ENCODE measurements around the gene TMTC1.
"Not testable (repeated sequence)": the region's sequence is repeated elsewhere in the genome, so short reads cannot be mapped to it uniquely, and the experiment has no call there.

TMTC1 gene

DNA sequence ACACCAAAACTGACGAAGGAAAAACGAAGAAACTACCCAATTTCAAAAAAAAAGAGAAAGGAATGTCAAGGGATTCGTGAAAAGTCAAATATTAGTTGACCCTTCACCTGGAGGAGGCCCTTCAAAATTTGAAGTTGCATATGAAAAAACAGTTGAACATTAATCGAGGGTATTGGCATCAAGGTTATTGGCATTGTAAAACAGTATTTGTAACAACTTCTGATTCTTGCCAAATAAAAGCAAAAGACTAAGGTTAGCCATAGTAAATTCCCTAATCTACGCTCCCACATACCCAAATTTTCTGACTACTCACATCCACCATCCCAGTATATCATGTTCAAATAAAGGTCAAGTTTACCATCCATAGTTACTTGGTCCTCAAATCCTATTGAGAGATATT, 118.6 kb downstream of the TMTC1 start:
- no peak for DNase-seq (ENCODE audit: low read depth)

DNA sequence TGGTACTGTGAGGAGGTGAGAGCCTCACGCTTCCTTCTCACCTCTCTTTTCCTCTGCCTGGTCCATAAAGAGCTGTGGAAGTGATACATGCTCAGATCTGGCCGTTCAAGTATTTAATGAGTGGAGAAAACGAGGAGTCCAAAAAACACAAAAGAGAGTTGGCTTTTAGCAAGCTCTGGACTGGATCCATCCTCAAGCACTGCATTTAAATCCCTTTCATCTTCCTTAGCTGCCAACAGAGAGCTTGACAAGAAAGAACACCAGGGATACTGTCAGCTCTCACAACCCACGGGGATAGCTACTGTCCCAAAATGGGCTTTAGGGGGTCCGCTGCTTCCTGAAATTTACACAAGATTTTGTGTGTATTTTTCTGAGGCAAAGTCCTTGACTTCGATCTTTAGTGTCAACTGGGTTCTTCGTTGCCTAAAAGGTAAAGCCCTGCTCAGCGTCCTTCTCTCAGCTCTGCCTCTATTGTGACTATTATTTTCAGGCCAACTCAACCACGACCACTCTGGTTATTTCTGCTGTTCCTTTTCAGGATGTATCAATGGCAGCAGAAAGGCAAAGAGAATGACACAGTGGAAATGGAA, 120.9 kb downstream of the TMTC1 start:
- no peak for DNase-seq (ENCODE audit: low read depth)

DNA sequence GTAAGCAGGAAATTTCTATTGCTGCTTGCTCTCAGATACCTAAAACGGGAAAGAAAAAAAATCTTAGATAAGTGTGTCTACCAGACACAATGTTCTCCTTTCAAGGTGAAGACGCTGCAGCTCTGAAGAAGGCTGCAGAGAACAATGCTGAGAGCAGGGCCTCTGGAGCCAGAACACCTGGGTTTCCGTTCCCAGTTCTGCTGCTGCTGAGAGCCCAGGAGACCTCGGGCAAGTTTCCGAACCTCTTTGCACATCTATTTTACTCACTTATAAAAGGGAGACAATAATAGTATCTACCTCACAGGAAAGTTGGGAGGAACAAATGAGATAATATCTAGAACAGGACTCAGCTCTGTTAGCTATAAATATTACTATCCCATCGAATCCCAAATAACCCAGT, 122.9 kb downstream of the TMTC1 start:
- DNase-seq (ENCODE audit: low read depth) = no peak

DNA sequence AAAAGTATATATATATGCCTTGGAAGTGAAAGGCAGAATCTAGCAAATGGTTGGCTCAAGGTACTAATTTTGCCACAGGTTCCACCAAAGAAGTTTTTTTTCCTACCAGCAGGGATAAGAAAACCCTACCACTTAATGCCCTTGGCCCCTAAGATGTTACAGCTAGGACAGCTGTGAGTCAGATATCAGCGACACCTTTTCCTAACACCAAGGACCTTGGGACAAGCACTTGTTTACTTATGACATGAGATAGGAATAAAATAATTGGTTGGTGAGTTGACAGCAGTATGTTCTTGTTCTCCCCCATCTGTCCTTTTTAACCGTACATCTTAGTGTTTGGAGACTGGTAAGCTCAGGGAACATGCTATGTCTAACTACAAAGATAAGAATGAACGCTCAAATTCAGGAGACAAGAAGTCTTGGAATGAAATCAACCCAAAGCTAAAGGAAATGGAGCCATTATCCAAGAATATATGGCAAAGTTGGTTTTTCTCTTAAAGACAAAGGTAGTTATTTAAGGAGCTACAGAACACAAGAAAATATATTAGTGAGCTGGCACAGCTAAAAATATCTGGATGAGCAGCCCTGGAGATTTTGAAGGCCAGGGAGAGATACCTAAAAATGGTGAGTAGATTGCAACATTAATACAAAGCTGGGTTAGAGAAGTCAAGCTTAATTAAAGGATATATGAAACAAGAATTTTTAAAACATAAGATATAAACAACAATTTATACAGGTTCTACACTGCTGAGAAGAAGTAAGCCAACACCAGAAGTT, 126.8 kb downstream of the TMTC1 start:
- DNase-seq (ENCODE audit: low read depth) = no peak

DNA sequence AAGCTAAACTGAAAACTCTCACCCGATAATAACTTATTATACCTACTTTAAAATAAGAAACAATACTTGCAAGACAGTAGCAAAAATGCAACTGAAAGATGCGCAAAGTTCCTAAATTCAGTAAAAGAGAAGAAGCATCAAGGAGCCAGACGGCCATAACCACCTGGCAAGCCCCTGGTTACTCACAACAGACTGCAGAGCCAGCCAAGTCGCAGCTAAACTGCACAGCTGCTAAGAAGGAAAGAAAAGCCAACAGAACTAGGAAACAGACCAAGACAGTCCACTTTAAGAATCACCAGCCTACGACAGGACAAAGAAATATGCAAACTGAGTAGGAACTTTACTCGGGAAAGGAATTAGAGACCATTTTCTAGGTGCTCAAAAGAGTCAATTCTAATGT, 127.9 kb downstream of the TMTC1 start:
- DNase-seq (ENCODE audit: low read depth) = no peak

DNA sequence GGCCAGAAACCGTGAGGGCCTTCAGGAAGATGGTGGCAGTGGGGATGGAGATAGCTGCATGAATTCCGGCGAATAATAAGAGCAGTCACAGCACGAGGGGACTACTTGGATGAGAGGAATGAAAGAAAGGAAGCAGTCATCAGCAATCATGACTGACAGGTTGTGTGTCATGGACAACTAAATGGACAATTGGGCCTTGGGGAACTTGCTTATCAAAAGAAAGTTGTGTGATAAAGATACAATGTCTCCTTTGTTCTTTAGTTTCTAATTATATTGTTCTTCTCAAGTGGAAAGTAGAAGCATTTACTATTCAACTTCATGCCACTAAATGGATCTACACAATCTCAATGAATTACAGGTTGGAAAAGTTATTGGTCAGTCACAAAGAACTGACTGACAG, 130.5 kb downstream of the TMTC1 start:
- no peak for DNase-seq (ENCODE audit: low read depth)

DNA sequence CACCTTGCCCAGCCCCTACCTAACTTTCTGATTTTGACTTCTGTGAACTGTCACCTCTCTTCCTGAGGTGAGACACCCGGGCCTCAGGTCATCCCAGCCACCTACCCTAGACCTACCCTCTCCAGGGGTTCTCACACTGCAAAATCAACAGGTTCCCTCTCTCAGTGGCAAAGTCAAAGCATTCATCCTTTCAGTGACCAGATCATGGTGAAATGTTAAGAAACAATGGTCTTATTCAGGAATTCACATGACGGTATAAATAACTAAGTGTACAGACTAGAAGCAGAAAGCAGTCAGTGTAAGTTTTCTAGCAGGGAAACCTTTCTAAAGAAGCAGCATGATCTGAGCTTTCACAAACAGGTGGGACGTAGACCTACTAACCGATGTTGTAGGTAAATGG, 133.4 kb downstream of the TMTC1 start:
- DNase-seq (ENCODE audit: low read depth) = no peak

DNA sequence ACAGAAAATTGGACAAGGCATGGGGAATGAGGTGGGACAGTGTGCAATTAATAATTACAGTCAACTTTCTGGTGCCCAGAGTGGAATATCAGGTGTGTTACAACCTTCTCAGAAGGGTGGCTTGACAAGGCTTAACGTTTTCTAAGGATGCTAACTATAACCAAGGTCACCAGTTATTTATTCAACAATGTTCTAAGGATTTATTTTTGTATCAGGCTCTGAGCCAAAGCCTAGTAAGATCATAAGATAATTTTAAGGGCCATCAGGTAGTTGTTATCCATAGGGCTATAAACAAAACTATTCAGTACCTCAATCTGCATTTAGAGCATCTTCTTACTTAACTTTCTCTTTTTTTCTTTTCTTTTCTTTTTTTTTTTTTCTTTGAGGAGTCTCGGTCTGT, 134.0 kb downstream of the TMTC1 start:
- DNase-seq (ENCODE audit: low read depth) = no peak

DNA sequence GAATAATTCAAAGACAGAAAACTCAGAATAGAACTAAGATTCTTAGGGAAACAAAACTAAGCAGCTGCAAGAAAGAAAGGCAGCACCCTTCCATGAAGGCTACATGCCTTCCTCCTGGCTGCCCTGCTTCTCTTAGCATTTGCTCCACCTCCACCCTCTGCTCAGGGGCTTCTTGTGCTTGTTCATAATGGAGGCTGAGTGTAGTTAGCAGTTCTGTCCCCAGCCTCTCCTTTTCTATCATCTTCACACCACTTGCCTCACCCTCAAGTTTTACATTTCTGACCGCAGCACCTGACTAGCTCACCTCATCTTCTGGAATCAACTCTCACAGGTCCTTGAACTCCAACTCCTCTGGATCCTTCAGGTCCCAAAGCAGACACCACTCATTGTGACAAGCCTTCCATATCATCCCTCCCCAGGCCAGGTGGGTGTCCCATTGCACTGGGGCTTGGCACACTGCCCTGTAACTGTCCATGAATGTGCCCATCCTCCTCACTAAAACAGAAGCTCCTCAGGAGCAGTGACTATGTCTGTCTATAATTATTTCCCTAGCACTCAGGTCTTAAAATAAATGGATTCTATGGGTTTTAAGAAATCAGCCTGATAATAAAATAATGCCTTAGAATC, 139.1 kb downstream of the TMTC1 start:
- no peak for DNase-seq (ENCODE audit: low read depth)

DNA sequence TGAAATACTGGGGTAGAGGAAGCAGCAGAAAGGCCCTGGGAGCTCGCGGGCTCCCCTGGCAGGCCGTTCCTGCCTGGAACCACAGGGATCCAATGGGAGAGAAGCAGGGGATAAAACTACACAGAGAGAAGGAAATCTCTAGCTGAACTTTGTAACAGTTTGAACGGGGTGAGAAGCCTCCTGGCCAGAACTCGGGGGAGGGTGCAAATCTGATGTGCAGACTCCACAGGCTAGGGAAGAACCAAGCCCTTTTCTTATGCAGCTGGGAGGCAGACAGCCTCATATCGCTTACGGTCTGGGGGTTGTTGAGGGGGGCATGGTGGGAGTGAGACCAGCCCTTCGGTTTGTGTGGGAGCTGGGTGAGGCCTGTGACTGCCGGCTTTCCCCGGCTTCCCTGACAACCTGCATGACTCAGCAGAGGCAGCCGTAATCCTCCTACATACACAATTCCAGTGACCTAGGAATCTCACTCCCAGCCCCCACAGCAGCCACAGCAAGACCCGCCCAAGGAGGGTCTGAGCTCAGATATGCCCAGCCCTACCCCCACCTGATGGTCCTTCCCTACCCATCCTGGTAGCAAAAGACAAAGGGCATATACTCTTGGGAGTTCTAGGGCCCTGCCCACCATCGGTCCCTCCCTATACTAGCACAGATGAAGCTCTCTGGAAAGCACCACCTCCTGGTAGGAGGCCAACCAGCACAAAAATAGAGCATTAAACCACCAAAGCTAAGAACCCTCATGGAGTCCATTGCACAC, 143.0 kb downstream of the TMTC1 start:
- no peak for DNase-seq (ENCODE audit: low read depth)

DNA sequence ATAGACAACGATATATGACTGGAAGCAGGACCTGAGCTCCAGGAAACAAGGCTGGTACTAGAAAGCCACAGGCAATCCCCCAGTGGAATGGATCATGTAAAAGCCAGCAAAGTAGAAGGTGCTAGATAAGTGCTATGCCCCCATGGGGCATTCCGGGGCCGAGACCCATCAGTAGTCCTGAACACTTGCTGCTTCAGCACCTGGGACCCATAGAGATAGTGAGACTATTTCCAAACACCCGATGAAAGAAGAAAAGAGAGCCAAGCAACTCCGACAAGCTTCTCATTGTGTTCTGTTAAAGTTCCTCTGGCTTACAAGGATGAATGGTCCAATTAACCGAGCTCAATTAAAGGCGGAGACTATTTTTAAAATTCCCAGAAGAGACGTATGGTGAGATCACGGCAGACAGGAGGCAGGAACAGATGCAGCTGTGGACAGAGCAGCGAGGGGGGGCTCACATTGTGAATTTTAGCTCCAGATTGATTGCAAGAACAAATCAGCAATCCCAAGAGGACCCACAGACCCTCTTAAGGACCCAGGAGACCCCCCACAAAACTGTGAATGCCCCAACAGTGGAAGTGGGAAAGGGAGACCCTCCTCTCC, 143.7 kb downstream of the TMTC1 start:
- DNase-seq (ENCODE audit: low read depth) = no peak

DNA sequence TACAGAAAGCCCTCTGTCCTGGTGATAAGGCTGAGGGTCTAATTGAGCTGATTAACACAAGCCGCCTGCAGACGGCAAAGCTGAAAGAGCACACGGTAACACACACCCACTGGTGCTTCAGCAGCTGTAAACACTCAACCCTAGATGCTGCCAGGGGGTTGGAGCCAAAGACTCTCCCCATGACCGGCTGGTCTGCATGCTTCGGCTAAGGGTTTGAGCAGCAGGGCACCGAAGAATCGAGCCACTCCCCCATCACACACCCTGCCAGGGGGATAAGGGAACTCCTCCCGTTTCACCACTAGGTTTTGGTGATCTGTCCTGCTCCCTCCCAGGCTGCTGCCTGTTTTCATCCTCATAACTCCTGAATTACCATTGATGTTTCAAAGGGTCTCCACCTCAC, 145.2 kb downstream of the TMTC1 start:
- DNase-seq (ENCODE audit: low read depth) = no peak

DNA sequence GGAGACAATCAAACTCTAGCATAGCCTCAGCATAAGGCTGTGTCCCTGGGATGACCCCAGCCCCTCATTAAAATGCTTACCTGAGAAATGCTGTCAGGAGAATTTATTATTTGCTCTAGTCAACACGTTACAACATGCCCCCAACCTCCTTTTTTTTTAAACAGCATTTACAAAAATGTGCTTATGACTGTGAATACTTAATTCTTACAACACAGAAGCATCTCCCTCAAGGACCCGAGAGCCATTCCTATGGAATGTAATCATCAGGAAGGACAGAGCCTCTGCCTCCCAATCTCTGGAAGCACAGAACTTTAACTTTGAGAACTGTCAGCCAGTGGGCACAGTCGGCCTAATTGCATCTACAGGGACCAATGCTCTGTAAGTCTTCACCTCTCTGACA, 149.7 kb downstream of the TMTC1 start:
- no peak for DNase-seq (ENCODE audit: low read depth)

DNA sequence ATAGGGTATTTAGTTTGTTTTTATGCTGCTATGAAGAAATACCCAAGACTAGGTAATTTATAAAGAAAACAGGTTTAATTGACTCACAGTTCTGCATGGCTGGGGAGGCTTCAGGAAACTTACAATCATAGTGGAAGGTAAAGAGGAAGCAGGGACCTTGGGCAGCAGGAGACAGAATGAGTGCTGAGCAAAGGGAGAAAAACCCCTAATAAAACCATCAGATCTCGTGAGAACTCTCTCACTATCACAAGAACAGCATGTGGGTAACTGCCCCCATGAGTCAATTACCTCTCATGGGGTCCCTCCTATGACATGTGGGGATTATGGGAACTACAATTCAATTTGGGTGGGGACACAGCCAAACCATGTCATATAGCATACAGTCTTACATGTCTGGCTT, 153.6 kb downstream of the TMTC1 start:
- not testable (repeated sequence) for DNase-seq (ENCODE audit: low read depth)

DNA sequence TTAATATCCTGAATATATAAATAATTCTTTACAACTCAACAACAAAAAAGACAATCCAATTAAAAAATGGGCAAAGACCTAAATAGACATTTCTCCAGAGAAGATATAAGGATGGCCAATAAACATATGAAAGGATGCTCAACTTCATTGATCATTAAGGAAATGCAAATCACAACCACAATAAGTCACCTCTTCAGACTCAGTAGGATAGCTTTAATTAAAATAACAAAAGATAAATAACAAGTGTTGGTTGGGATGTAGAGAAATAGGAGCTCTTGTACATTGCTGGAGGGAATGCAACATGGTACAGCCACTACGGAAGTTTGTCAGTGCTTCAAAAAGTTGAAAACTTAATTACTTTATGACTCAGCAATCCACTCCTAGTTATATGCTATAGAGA, 156.5 kb downstream of the TMTC1 start:
- no peak for DNase-seq (ENCODE audit: low read depth)

DNA sequence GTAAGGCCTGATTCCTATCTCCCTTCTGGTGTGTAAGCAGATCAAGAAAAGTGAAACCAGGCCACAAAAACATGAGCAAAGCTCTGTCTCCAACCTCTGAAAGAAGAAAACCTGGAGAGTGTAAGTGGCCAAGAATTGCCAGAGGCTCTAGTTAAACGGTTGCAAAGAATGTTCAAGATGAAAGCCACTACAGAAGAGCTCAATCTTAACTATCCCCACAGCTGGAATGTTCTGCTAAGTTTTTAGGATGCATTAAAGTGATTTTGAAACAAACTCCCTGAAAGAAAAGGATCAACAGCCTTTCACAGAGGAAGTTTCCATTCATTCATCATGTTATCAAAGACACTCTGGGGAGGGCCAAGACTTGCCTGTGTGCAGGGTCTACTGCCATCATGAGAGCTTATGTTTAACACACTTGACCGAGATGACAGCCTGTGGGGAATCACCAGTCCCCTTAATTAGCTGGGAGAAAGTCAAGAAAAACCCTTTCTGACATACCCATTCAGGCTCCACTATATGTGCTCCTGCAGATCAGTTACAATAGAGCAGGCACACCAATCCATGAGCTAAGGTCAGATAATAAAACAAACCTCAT, 158.3 kb downstream of the TMTC1 start:
- DNase-seq (ENCODE audit: low read depth) = no peak

DNA sequence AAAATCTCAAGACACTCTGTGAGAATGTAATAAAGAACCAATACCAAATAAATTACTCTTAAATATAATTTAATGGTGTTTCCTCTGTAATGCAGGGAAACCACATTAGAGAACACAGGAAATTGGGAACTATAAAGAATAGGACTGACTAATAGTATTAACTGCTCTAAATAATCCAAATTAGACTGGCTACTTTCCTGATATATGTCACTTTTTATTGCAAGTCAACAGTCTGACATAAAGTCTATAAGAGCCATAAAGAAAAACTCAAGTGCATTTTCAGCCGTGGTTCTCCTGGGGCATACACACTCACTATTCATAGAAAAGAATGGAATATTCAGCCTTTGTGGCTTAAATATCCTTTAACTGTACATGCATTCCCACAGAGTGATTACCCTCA, 161.5 kb downstream of the TMTC1 start:
- DNase-seq (ENCODE audit: low read depth) = no peak

DNA sequence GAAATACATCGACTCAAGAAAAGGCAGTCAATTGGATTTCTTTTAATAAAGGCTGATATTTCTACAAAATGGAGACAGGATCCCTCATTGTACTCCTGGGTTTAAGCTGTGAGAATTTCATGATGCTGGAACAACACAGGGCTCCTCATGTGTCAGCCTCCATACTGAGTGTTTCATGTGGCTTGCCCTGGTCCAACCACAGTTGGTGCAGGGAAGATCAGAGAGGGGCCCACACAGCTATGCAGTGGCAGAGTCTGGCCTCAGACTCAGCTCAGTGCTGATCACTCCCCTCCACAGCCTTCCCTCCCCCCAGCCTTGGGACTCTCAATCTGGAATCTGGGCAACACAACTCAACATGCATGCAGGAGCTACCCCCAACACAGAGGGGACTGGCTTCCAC, 163.7 kb downstream of the TMTC1 start:
- no peak for DNase-seq (ENCODE audit: low read depth)

DNA sequence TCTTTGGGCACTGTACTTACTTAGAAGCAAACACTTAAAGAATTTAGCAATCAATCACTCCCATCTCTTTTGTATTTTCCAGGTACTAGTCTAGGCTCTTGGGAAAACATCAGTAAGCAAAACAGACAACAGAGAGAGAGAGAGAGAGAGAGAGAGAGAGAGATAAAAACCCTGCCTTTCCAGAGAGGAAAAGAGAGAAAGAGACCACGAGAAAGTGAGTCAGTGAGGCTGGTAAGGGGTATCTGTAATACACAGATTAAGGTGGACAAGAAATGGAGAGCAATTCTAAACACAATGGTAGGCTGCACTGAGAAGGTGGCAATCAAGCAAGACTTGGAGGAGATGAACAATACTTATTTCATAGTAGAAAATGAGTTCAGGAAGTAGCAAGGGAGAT, 166.3 kb downstream of the TMTC1 start:
- no peak for DNase-seq (ENCODE audit: low read depth)

DNA sequence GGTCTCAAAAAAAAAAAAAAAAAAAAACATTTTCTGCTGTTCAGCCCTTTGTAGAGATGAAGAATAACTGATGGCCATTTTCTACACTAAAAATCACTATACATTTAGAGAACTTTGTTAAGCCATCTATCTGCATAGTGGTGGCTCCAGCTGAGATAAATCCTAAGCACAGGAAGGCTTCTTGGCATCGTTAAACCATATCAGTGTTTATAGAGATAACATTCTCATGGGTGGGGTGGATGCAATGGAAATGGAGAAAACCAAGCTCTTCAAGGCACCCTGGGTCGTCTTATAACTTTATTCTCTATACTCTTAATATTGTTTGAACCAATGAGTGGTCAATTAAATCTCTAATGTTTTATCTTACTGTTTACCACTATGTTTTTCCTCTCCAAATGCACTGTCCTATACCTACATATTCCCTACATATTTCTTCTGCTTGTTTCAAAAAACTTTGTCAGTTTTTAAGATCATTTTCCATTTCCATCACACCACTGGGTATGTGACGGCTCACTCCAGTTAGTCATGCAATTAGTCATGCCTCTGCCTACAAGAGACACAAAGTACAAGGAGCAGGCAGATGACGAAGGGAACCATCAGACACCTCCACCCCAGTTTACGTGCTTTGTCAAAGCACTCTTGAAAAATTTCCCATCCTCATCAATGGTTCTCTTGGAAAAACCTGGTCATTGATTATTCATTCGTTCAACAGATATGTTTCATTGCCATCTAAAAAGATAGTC, 166.9 kb downstream of the TMTC1 start:
- no peak for DNase-seq (ENCODE audit: low read depth)

DNA sequence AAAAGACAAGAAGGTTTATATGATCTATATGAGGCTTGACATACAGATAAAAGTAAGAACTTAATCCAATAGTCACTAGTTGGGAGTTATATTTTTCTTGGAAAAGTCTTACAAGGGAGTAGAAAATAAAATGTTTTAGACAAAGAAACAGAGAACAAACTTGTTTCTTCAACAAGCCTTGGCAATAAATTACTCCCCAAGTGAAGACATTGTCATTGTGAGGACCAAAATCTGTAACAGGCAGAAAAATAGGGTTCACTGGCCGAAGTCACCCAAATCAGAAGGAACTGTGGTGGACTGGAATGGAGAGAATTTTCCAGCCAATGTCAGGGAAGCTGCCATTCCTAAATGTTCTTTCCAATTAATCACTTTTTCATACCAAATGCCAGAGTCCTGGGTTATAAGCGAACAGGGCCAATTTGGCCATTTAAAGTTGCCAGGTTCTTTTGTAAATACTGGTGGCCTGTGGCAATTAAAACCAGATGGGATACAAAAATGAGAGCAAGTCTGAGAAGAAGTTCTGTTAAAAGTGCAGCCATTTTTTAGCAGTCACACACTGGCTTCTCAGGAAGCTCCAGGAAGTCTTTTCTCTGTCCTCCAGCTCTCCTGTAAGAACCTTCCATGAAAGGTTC, 168.9 kb downstream of the TMTC1 start:
- no peak for DNase-seq (ENCODE audit: low read depth)
